Cardiac muscle cell (in vitro differentiated cells and primary cell): ENCODE results near the gene TKTL1. TPM values are rescaled to one million over a fixed set of nuclear protein-coding genes. Genes with fewer than 3 reads are reported as not detected.
A peak's percentile ranks its signal among the peaks of the same experiment; 100 is the strongest.

Experiments
- DNase-seq, 2 donors: peaks; one replicate each; pipeline versions ENCODE4 v3.0.0 to v3.0.0-alpha.2; 2010 to 2017; ENCODE audit warnings: low read depth in 1 of 2, low spot score in 1 of 2
- H3K27ac ChIP-seq: fragments of 200-600 bp; sonication (generic); 2 replicates; pipeline ENCODE4 v1.5.1; 2016
- H3K27me3 ChIP-seq: fragments of 200-600 bp; sonication (generic); 2 replicates; pipeline ENCODE4 v1.6.0; 2016; ENCODE audit warnings: control low read depth
- H3K36me3 ChIP-seq: fragments of 200-600 bp; sonication (generic); 2 replicates; pipeline ENCODE4 v1.5.1; 2016; ENCODE audit warnings: control low read depth
- H3K4me1 ChIP-seq: fragments of 200-600 bp; sonication (generic); 2 replicates; pipeline ENCODE4 v1.8.1; 2017; ENCODE audit warnings: low read depth, mild to moderate bottlenecking, mixed run types
- H3K4me3 ChIP-seq: fragments of 200-600 bp; sonication (generic); 2 replicates; pipeline ENCODE4 v1.5.1; 2016; ENCODE audit warnings: mild to moderate bottlenecking
- H3K9me3 ChIP-seq: fragments of 200-600 bp; sonication (generic); 2 replicates; pipeline ENCODE4 v1.5.1; 2017; ENCODE audit warnings: low read depth, mild to moderate bottlenecking, control low read depth
- CTCF ChIP-seq: IDR thresholded peaks from 2 replicates; pipeline ENCODE4 v1.5.1; 2012; ENCODE audit warnings: low read depth, mild to moderate bottlenecking, low read length
- polyA plus RNA-seq: library from polyadenylated mRNA; unstranded; fragments of >200 nt; fragmentation: Nextera tagmentation; extraction: Ambion mirVana; gene quantifications from 2 replicates; pipeline ENCODE4 v1.2.1, GENCODE V29; 2016
- total RNA-seq: library from RNA; depleted of rRNA; stranded (reverse); fragments of >200 nt; gene quantifications from 2 replicates; pipeline ENCODE4 v1.2.3, GENCODE V29; 2016

Gene TKTL1
- total and polyA plus RNA-seq, 2 experiments from 2014 or later, result not detected

- Histone ChIP-seq H3K9me3 (no peaks in the 10 kb centered on the region), H3K4me3 (no peak overlapping the region), H3K4me1 (no peaks in the 10 kb centered on the region), H3K27me3 (no peaks in the 10 kb centered on the region), H3K36me3 (no peaks in the 10 kb centered on the region), H3K27ac (no peak overlapping the region)
- no peak for DNase-seq
- no peak for TF ChIP-seq CTCF
Observed at GRCh38 chrX:154304846-154305245, 9.3 kb downstream of the TKTL1 start.

GRCh38 chrX:154305541-154306205 lies 10.1 kb downstream of the TKTL1 start:
- H3K9me3 ChIP-seq, result no peaks in the 10 kb centered on the region
- no peak overlapping the region for H3K27ac ChIP-seq
- no peaks in the 10 kb centered on the region for H3K4me1 ChIP-seq
- no peaks in the 10 kb centered on the region for H3K36me3 ChIP-seq
- no peaks in the 10 kb centered on the region for H3K27me3 ChIP-seq
- DNase-seq, result no peak
- no peak overlapping the region for H3K4me3 ChIP-seq
- TF ChIP-seq CTCF, result no peak

- Histone ChIP-seq H3K4me1 (no peaks in the 10 kb centered on the region), H3K36me3 (no peaks in the 10 kb centered on the region), H3K27me3 (no peaks in the 10 kb centered on the region), H3K27ac (no peak overlapping the region), H3K9me3 (no peaks in the 10 kb centered on the region), H3K4me3 (no peak overlapping the region)
- no peak for TF ChIP-seq CTCF
- DNase-seq, result peak in 1 of 2 donors; percentile 19
Observed at GRCh38 chrX:154307202-154307601, 11.6 kb downstream of the TKTL1 start.

GRCh38 chrX:154308108-154308946 lies 12.7 kb downstream of the TKTL1 start:
- no peaks in the 10 kb centered on the region for H3K4me1 ChIP-seq
- H3K36me3 ChIP-seq, result no peaks in the 10 kb centered on the region
- H3K4me3 ChIP-seq, result no peak overlapping the region
- H3K27ac ChIP-seq, result no peak overlapping the region
- H3K27me3 ChIP-seq, result no peaks in the 10 kb centered on the region
- no peaks in the 10 kb centered on the region for H3K9me3 ChIP-seq
- peak; percentile 49 to 55 for DNase-seq
- TF ChIP-seq CTCF, result peak; percentile 68

GRCh38 chrX:154309041-154309775 lies 13.6 kb downstream of the TKTL1 start:
- Histone ChIP-seq H3K27me3 (no peaks in the 10 kb centered on the region), H3K4me3 (no peak overlapping the region), H3K4me1 (no peaks in the 10 kb centered on the region), H3K27ac (no peak overlapping the region), H3K36me3 (no peaks in the 10 kb centered on the region), H3K9me3 (no peaks in the 10 kb centered on the region)
- DNase-seq, result no peak
- TF ChIP-seq CTCF, result no peak
